SU-DHL-6 (cell line): ENCODE measurements around the gene NSG1.

Source experiments
- H2AFZ ChIP-seq: fragments of 200-600 bp; sonication (generic); 2 replicates; pipeline ENCODE4 v1.6.1; 2014; ENCODE audit warnings: low read depth, mild to moderate bottlenecking, moderate library complexity, mixed read lengths, antibody characterized with exemption, low read length; ENCODE audit not compliant: severe bottlenecking
- H3F3A ChIP-seq: fragments of 200-600 bp; shearing (Covaris generic); 2 replicates; pipeline ENCODE4 v1.6.0; 2016; ENCODE audit warnings: antibody characterized with exemption, mild to moderate bottlenecking; ENCODE audit not compliant: insufficient read depth
- H3K27ac ChIP-seq: fragments of 200-600 bp; sonication (generic); 2 replicates; pipeline ENCODE4 v1.5.1; 2016; ENCODE audit warnings: low read depth, mild to moderate bottlenecking, low read length, moderate library complexity, mixed read lengths
- H3K27me3 ChIP-seq: fragments of 200-600 bp; sonication (generic), shearing (Covaris generic); 2 replicates; pipeline ENCODE4 v1.6.0; 2014; ENCODE audit warnings: mild to moderate bottlenecking, low read length
- H3K36me3 ChIP-seq: fragments of 200-600 bp; sonication (generic); 2 replicates; pipeline ENCODE4 v1.6.1; 2014; ENCODE audit warnings: mild to moderate bottlenecking, low read length, mixed read lengths
- H3K4me2 ChIP-seq: fragments of 300-600, 200-600 bp; shearing (Covaris generic), sonication (generic); 2 replicates; pipeline ENCODE4 v1.6.0; 2014; ENCODE audit warnings: low read length, low read depth, mild to moderate bottlenecking; ENCODE audit not compliant: poor library complexity, severe bottlenecking
- H3K4me3 ChIP-seq: fragments of 200-600 bp; sonication (generic); 2 replicates; pipeline ENCODE4 v1.5.1; 2014; ENCODE audit warnings: antibody characterized with exemption, low read length, mild to moderate bottlenecking, mixed read lengths; ENCODE audit not compliant: insufficient read depth, poor library complexity, severe bottlenecking
- H3K79me2 ChIP-seq: fragments of 200-600 bp; sonication (generic); 2 replicates; pipeline ENCODE4 v1.6.1; 2014; ENCODE audit warnings: mild to moderate bottlenecking, low read length, moderate library complexity; ENCODE audit not compliant: insufficient read depth
- H3K9ac ChIP-seq: fragments of 200-600 bp; sonication (generic); 2 replicates; pipeline ENCODE4 v1.7.0; 2014; ENCODE audit warnings: mild to moderate bottlenecking, low read length
- H3K9me2 ChIP-seq: fragments of 200-600 bp; sonication (generic); replicated peaks from 2 replicates; pipeline ENCODE4 v1.6.1; 2014; ENCODE audit warnings: low read length; ENCODE audit not compliant: insufficient read depth
- H3K9me3 ChIP-seq: fragments of 200-600 bp; sonication (generic); 2 replicates; pipeline ENCODE4 v1.6.1; 2014; ENCODE audit warnings: low read length, mixed read lengths; ENCODE audit not compliant: insufficient read depth
- H4K20me1 ChIP-seq: fragments of 200-600 bp; sonication (generic); 2 replicates; pipeline ENCODE4 v1.6.1; 2014; ENCODE audit warnings: low read depth, mild to moderate bottlenecking, antibody characterized with exemption, low read length, moderate library complexity, mixed read lengths
- EZH2phosphoT487 ChIP-seq: fragments of 200-600 bp; sonication (generic), shearing (Covaris generic); conservative IDR thresholded peaks from 2 replicates; pipeline ENCODE4 v1.6.1; 2018; ENCODE audit warnings: mild to moderate bottlenecking, antibody characterized with exemption, low read length, moderate library complexity, mixed read lengths
- TF ChIP-seq, protein P1 (sequence below): fragments of 200-600 bp; sonication (generic); IDR thresholded peaks from one replicate; pipeline ENCODE4 v1.5.1; 2017; ENCODE audit warnings: antibody characterized with exemption, mild to moderate bottlenecking, low read length, moderate library complexity; ENCODE audit not compliant: insufficient read depth, poor library complexity, severe bottlenecking

NSG1 gene

DNA sequence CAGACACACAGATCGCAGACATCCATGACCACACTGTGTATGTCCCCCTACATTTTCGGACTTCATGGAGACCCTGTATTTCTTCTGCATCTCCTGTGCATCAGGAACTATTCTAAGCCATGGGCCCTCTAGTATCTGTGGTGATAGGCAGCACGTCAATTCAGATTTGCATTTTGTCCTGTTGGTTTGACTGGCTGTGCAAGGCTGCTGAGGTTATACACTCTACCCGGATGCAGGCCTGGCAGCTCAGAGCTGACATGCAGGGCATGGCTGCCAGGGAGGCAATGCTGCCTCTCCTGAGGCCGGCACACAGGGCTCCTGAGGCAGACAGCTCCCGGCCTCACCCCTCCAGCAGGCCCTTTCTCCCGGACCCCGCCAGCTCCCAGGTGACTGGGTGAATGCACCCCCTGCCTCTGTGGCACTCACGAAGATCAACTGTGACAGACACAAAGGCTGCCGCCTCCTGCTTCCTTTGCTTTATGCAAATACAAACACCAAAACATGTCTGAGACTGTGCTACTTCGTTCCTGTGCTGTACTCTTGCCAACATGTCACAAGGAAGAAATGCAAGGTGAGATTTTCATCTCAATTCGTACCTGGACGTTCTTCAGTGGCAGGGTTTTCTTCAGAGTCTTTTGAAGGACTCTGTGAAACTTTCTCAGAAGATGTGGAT, 51.0 kb downstream of the NSG1 start:
- H3K27me3 ChIP-seq: no peaks in the 10 kb centered on the region
- H3K27ac ChIP-seq: no peak overlapping the region
- no peaks in the 10 kb centered on the region for H3K79me2 ChIP-seq
- no peaks in the 10 kb centered on the region for H3K36me3 ChIP-seq
- no peak overlapping the region for H3K4me3 ChIP-seq
- H4K20me1 ChIP-seq: no peaks in the 10 kb centered on the region
- no peak overlapping the region for H3K9ac ChIP-seq
- H3K4me2 ChIP-seq: no peak overlapping the region
- no peaks in the 10 kb centered on the region for H3K9me3 ChIP-seq
- no peaks in the 10 kb centered on the region for H3F3A ChIP-seq
- TF ChIP-seq, protein P1, sequence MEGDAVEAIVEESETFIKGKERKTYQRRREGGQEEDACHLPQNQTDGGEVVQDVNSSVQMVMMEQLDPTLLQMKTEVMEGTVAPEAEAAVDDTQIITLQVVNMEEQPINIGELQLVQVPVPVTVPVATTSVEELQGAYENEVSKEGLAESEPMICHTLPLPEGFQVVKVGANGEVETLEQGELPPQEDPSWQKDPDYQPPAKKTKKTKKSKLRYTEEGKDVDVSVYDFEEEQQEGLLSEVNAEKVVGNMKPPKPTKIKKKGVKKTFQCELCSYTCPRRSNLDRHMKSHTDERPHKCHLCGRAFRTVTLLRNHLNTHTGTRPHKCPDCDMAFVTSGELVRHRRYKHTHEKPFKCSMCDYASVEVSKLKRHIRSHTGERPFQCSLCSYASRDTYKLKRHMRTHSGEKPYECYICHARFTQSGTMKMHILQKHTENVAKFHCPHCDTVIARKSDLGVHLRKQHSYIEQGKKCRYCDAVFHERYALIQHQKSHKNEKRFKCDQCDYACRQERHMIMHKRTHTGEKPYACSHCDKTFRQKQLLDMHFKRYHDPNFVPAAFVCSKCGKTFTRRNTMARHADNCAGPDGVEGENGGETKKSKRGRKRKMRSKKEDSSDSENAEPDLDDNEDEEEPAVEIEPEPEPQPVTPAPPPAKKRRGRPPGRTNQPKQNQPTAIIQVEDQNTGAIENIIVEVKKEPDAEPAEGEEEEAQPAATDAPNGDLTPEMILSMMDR: no peak
- no peak for TF ChIP-seq EZH2phosphoT487
- H2AFZ ChIP-seq: no peak overlapping the region
- H3K9me2 ChIP-seq: no peaks in the 10 kb centered on the region

GRCh38 chr4:4438891-4439290, 52.0 kb downstream of the NSG1 start:
- H4K20me1 ChIP-seq: no peaks in the 10 kb centered on the region
- no peak overlapping the region for H3K9ac ChIP-seq
- no peaks in the 10 kb centered on the region for H3K36me3 ChIP-seq
- no peaks in the 10 kb centered on the region for H3K79me2 ChIP-seq
- no peak overlapping the region for H3K27ac ChIP-seq
- TF ChIP-seq EZH2phosphoT487: no peak
- TF ChIP-seq, protein P1: no peak
- no peak overlapping the region for H3K4me3 ChIP-seq
- no peaks in the 10 kb centered on the region for H3K27me3 ChIP-seq
- H3F3A ChIP-seq: no peaks in the 10 kb centered on the region
- no peaks in the 10 kb centered on the region for H3K9me3 ChIP-seq
- no peak overlapping the region for H3K4me2 ChIP-seq
- H3K9me2 ChIP-seq: no peaks in the 10 kb centered on the region
- H2AFZ ChIP-seq: no peak overlapping the region

GRCh38 chr4:4439782-4440181, 52.9 kb downstream of the NSG1 start:
- H3K79me2 ChIP-seq: no peaks in the 10 kb centered on the region

More at GRCh38 chr4:4439782-4440181, 52.9 kb downstream of the NSG1 start:
- no peak overlapping the region for H3K27ac ChIP-seq
- H3K9me3 ChIP-seq: no peaks in the 10 kb centered on the region
- H3F3A ChIP-seq: no peaks in the 10 kb centered on the region
- no peaks in the 10 kb centered on the region for H4K20me1 ChIP-seq
- H3K36me3 ChIP-seq: no peaks in the 10 kb centered on the region
- TF ChIP-seq, protein P1: no peak
- no peak for TF ChIP-seq EZH2phosphoT487
- H2AFZ ChIP-seq: no peak overlapping the region
- H3K4me3 ChIP-seq: no peak overlapping the region
- H3K9ac ChIP-seq: no peak overlapping the region
- no peak overlapping the region for H3K4me2 ChIP-seq
- H3K27me3 ChIP-seq: no peaks in the 10 kb centered on the region
- H3K9me2 ChIP-seq: no peaks in the 10 kb centered on the region
